K562 (cell line): ENCODE results near the gene PRKD2. TPM values are rescaled to one million over a fixed set of nuclear protein-coding genes. Genes with fewer than 3 reads are reported as not detected.

Source experiments
- ATAC-seq: fragments of 200-7000 bp; cut with Tn5 transposase; 3 replicates; pipeline ENCODE4 v1.9.1; 2020; ENCODE audit warnings: moderate library complexity
- BruUV-seq: library from RNA; stranded (reverse); fragments of 400-500 nt; replicated peaks from 2 replicates; lab custom pipeline; 2021; lab: Mats Ljungman, UMichigan
- CTCF ChIA-PET: fragments of 300-600 bp; formaldehyde crosslinking; extraction: SDS; loops from one replicate; lab custom pipeline; 2021; ENCODE audit warnings: low intra/inter-chr PET ratio; lab: Yijun Ruan, JAX
- POLR2A ChIA-PET: fragments of 300-600, 350-650 bp; sonication (Branson Sonifier 250); formaldehyde crosslinking; extraction: SDS; loops from one replicate; lab custom pipeline; 2021; ENCODE audit warnings: antibody characterized with exemption, inconsistent platforms; lab: Yijun Ruan, JAX
- DNase-seq, 4 experiments: peaks; one replicate each; pipeline versions ENCODE4 v3.0.0 to v3.0.0-alpha.2; 2011 to 2018; ENCODE audit warnings: low spot score in 3 of 4, mixed read lengths in 3 of 4; ENCODE audit errors: extremely low read depth in 1 of 4
- FAIRE-seq: peaks from 2 replicates; lab custom pipeline; 2011; peaks lifted over from hg19 to GRCh38; lab: Jason Lieb, UNC
- H2AFZ ChIP-seq: 2 replicates; pipeline ENCODE4 v1.6.0; 2011; ENCODE audit warnings: low read depth, low read length, control low read depth, inconsistent platforms
- H3K27ac ChIP-seq: fragments of 200-600 bp; 3 replicates; pipeline ENCODE4 v1.8.0; 2011; ENCODE audit warnings: low read depth, mild to moderate bottlenecking, control low read depth, inconsistent platforms, low read length, moderate library complexity, mixed read lengths; ENCODE audit errors: extremely low read depth
- H3K27me3 ChIP-seq, 2 experiments: fragments of 300-600 bp in 1 of 2; 2 replicates in 1 of 2; 3 replicates in 1 of 2; pipeline versions ENCODE4 v1.6.0 to v1.8.0; 2011; ENCODE audit warnings: inconsistent platforms in 2 of 2, low read length in 2 of 2, mild to moderate bottlenecking in 1 of 2, mixed read lengths in 1 of 2, moderate library complexity in 1 of 2; ENCODE audit not compliant: control insufficient read depth in 2 of 2, insufficient read depth in 2 of 2
- H3K36me3 ChIP-seq: fragments of 300-600 bp; 3 replicates; pipeline ENCODE4 v1.8.0; 2011; ENCODE audit warnings: mild to moderate bottlenecking, low read length, inconsistent platforms; ENCODE audit not compliant: control insufficient read depth, insufficient read depth
- H3K4me1 ChIP-seq, 2 experiments: fragments of 200-600 bp in 1 of 2; replicated peaks in 1 of 2; 2 replicates in 1 of 2; 3 replicates in 1 of 2; pipeline versions ENCODE4 v1.5.1 to v1.8.0; 2011; ENCODE audit warnings: inconsistent platforms in 2 of 2, low read length in 2 of 2, mild to moderate bottlenecking in 1 of 2, mixed read lengths in 1 of 2, moderate library complexity in 1 of 2; ENCODE audit not compliant: control insufficient read depth in 2 of 2, insufficient read depth in 2 of 2
- H3K4me2 ChIP-seq: 2 replicates; pipeline ENCODE4 v1.6.1; 2011; ENCODE audit warnings: low read length, control low read depth, inconsistent platforms, mixed read lengths; ENCODE audit not compliant: insufficient read depth
- H3K4me3 ChIP-seq: fragments of 200-600 bp; sonication (generic), shearing (Covaris generic); 2 replicates; pipeline ENCODE4 v1.5.1; 2016; ENCODE audit warnings: control low read depth, inconsistent platforms
- H3K79me2 ChIP-seq: fragments of 200-600 bp; 3 replicates; pipeline ENCODE4 v1.8.0; 2011; ENCODE audit warnings: low read length, inconsistent platforms; ENCODE audit not compliant: control insufficient read depth, insufficient read depth
- H3K9ac ChIP-seq, 2 experiments: 2 replicates each; pipeline versions ENCODE4 v1.6.0 to v1.6.1; 2011; ENCODE audit warnings: low read depth in 2 of 2, low read length in 2 of 2, control low read depth in 1 of 2, inconsistent platforms in 1 of 2, mild to moderate bottlenecking in 1 of 2, mixed read lengths in 1 of 2; ENCODE audit not compliant: insufficient read depth in 1 of 2
- H3K9me1 ChIP-seq: one replicate; pipeline ENCODE4 v1.6.0; 2011; ENCODE audit warnings: inconsistent platforms, mild to moderate bottlenecking, low read length, moderate library complexity; ENCODE audit not compliant: control insufficient read depth, insufficient read depth
- H3K9me3 ChIP-seq: replicated peaks from 2 replicates; pipeline ENCODE4 v1.5.1; 2011; ENCODE audit warnings: low read depth, low read length, inconsistent platforms; ENCODE audit not compliant: control insufficient read depth, insufficient read depth
- H4K20me1 ChIP-seq: replicated peaks from 2 replicates; pipeline ENCODE4 v1.6.1; 2011; ENCODE audit warnings: low read length, inconsistent platforms, mixed read lengths; ENCODE audit not compliant: control insufficient read depth, insufficient read depth
- CEBPB ChIP-seq: fragments of 450-650 bp; IDR thresholded peaks from 2 replicates; pipeline ENCODE4 v1.6.1; 2016; ENCODE audit warnings: missing genetic modification characterization, missing compliant biosample characterization
- ZNF785 ChIP-seq: fragments of 250-450 bp; sonication (Bioruptor Pico); IDR thresholded peaks from 2 replicates; pipeline ENCODE4 v1.4.0; 2020; ENCODE audit warnings: mild to moderate bottlenecking
- WGBS: fragments of 100-300 bp; shearing (Covaris generic); methylation state at CpG from one replicate; pipeline ENCODE4 v1.1.6; 2016; ENCODE audit warnings: low coverage, mixed read lengths; ENCODE audit not compliant: insufficient coverage; ENCODE audit errors: missing lambda C conversion rate; 5-methylcytosine and 5-hydroxymethylcytosine counted together
- in situ Hi-C: fragments of 300-500 bp; cut with MboI; formaldehyde crosslinking; loops from 4 replicates; pipeline ENCODE4 v1.15.0; 2018; ENCODE audit warnings: inconsistent platforms, mixed read lengths
- intact Hi-C: fragments of 100-400 bp; cut with micrococcal nuclease; formaldehyde crosslinking; loops from 2 replicates; pipeline ENCODE4 v1.14.2; 2022
- polyA plus RNA-seq, 8 experiments: library from polyadenylated mRNA; depleted of rRNA in 4 of 8; stranded (reverse) in 5 of 8; unstranded in 3 of 8; fragments of >200 nt; fragmentation: Nextera tagmentation in 2 of 8; fragmentation: Illumina TruSeq in 1 of 8; extraction: Ambion mirVana in 2 of 8; extraction: Trizol in 1 of 8; gene quantifications; 2 replicates each; pipeline versions ENCODE4 v1.2.1 to v1.2.3, GENCODE V29; 2011 to 2014; ENCODE audit warnings: inconsistent platforms in 1 of 8, missing spikeins in 1 of 8
- total RNA-seq, 7 experiments: library from RNA; depleted of rRNA in 6 of 7; stranded (reverse); fragments of >200 nt in 6 of 7; fragmentation: Illumina TruSeq in 2 of 7; extraction: Trizol in 2 of 7; gene quantifications; 2 replicates each; pipeline versions ENCODE4 v1.2.1 to v1.2.3, GENCODE V29; 2011 to 2021; ENCODE audit warnings: low replicate concordance in 1 of 7
- TF ChIP-seq, protein P1 (sequence below): sonication (generic); formaldehyde crosslinking; IDR thresholded peaks from 2 replicates; pipeline ENCODE4 v1.8.1; 2023; ENCODE audit warnings: mild to moderate bottlenecking, missing genetic modification reagents

The PRKD2 gene
- total and polyA plus RNA-seq, 9 of the 15 experiments (the other 6 are each of a cell fraction or from before 2014, with no cell fraction given): 1.8 to 60.0 (median 15.0) TPM

DNA sequence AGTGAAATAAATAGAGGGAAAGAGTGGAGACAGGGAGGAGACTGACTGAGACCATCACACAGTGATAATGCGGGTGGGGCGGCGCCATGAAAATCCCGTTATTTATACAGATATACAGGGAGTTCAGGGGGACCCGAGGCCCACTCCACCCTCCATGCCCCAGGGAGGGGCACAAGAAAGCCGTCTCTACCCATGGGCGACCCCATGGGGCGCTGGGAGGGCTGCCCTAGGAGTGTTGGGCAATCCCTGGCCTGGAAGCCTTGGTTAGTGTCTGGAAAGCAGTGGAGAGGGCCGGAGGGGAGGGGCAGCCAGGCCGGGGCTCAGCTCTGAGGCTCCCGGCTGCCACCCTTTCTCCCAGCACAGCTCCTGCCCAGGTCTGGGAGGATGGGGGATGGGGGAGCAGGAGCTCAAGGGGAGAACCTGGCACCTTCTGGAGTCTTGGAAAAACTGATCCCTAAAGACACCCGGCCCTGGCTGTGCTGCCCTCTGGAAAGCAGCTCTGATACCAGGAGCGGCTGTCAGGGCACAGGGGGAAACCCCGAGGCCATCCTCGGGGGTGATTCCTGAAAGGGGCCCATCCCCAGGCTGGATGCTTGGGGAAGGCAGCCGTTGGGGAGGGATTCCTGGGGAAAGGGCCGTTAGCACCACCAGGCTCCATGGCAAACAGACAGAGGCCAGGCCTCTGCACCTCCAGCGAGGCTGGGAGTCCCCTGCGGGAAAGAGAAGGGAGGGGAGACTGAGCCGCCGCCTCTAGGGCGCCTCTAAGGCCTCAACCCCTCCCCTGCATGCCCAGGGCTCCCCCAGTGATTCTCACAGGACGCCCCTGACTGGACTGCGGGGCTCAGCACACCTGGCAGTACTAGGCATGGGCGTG, 3.0 kb upstream of the PRKD2 start:
- ATAC-seq (no peak), DNase-seq (no peak), FAIRE-seq (no peak)
- Histone ChIP-seq H3K36me3 (peaks cover 65% of the 10 kb centered on the region; the same call in 2 of the 3 replicates), H3K9ac (peak overlapping the region in 1 of 2 experiments; percentile 32; a peak in 1 of 4 replicates), H3K4me3 (no peak overlapping the region), H2AFZ (no peak overlapping the region), H3K9me3 (no peaks in the 10 kb centered on the region), H3K27me3 (no peaks in the 10 kb centered on the region), H3K4me2 (no peak overlapping the region), H3K4me1 (peaks cover 18 to 67% of the 10 kb centered on the region in 2 experiments), H3K27ac (no peak overlapping the region), H3K9me1 (no peaks in the 10 kb centered on the region), H3K79me2 (peaks cover 19% of the 10 kb centered on the region), H4K20me1 (peaks cover 7% of the 10 kb centered on the region; the same call in 1 of the 2 replicates)
- in situ Hi-C loops (no loop called here), intact Hi-C loops (no loop called here)
- ChIA-PET POLR2A (no interaction called here), CTCF (no interaction called here)
- TF ChIP-seq CEBPB: peak; percentile 53
- no peak for TF ChIP-seq ZNF785 (CRISPR knock-in tag)
- TF ChIP-seq, protein P1, sequence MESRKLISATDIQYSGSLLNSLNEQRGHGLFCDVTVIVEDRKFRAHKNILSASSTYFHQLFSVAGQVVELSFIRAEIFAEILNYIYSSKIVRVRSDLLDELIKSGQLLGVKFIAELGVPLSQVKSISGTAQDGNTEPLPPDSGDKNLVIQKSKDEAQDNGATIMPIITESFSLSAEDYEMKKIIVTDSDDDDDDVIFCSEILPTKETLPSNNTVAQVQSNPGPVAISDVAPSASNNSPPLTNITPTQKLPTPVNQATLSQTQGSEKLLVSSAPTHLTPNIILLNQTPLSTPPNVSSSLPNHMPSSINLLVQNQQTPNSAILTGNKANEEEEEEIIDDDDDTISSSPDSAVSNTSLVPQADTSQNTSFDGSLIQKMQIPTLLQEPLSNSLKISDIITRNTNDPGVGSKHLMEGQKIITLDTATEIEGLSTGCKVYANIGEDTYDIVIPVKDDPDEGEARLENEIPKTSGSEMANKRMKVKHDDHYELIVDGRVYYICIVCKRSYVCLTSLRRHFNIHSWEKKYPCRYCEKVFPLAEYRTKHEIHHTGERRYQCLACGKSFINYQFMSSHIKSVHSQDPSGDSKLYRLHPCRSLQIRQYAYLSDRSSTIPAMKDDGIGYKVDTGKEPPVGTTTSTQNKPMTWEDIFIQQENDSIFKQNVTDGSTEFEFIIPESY: peak; percentile 73
- 81% methylated on average over 18 of the region's 25 CpGs for WGBS
- no TSS peak for BruUV-seq
